HCEC 1CT (cell line): ENCODE data around the gene KIRREL3.

Experiments
- DNase-seq: peaks from one replicate; pipeline ENCODE4 v3.0.0-alpha.2; 2017

The KIRREL3 gene

DNA sequence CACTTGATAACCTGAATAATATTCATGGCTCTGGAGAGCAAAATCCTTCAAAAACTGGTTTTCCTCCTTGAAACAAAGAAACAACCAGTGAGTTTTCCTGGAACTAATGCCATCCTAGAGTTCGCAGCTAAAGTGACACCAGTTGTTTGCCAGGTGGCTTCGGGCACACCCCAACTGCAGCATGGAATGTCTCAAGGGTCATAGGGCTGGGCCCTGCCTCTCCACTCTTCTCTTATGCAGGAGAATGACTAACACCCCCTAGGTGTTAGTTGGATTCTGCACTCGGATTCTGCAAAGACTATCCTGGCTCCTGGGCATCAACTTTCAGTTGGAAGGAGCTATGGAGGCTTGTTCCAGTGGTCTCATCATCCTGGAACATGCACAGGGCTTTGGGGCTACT, 98.8 kb downstream of the KIRREL3 start:
- no peak for DNase-seq

DNA sequence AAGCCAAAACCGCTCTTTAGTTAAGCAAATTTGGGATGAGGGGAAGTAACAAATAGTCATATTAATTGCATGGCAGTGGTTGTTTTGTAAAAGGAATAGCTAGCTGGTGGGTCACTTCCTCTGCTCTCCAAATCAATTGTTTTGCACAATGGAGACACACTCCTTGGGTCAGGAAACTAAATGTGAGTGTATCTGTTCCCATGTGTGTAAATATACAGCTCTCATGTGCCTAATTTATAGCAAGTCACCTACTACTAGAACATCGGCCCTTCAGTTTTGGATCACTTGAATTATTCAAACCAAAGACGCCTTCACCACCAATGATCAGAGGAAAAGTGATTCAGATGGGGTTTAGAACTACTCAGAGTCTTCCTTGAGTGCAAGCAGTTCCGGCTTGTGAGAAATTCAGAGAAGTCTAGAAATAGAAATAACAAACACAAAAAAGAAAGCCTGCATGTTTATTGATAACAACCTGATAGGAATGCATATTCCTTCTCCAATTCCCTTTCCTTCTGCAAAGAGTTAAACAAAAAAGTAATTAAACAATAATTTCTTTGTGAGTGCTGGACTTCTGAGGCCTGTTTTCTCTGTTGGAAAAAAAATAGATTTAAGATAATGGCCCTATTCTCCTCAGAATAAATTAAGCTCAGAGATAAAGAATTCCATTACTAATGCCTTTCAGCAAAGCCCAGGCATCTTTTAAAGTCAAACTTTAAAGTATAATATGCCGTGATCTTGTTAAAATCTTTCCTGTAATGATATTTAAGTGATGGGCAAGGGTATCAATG, 100.4 kb downstream of the KIRREL3 start:
- no peak for DNase-seq

DNA sequence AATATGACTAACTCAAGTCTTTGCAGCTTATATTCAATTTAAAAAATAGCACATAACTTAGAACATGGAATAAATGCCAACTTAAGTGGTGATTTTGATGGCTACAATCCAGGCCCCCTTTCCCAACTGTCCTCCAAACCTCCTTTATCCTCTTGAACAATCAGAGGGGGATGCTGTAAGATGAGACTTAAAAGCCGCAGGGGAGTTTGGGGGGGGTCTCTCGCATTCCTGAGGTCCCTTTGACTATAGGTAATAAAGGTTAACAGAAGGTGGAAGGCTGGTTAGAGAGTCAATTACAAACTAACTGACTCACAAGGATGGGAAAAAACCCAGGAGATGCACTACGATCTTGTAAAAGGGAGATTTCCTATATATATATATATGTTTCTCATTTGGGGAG, 101.8 kb downstream of the KIRREL3 start:
- DNase-seq: no peak

DNA sequence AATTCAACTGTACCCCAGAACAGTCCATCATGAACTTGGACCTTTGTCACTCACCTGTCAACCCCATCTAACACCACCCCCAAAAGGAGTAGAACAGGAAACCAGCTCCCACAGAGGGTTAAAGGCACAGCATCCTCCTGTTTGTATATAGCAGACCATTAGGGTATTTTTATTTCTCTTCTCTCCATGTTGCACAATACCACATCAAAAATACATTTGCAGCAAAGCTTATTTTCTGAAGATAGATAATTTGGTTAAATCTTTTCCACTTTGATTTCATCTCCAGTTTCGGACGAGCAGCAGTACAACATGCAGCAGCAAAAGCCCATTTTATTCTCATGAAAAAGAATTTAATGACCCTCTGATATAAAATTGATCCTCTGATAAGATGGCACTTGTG, 103.1 kb downstream of the KIRREL3 start:
- no peak for DNase-seq

DNA sequence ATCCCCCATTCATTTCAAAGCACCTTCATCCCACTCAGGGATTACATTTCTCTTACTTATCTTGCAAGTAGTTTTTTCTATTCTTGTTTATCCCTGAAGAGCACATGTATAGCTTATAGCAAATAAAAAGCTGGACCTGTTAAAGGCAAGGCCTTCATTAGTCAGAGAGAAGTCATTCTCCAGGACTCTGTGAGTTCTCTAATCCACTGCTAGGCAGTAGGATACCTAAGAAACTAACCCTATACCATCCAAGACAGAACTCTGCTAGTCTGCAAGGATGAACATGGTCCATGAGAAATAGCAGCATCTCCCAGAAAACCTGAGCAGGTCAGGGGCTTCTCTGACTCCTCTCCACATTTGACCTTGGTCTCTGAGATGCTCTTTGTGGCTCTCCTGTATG, 104.5 kb downstream of the KIRREL3 start:
- no peak for DNase-seq

DNA sequence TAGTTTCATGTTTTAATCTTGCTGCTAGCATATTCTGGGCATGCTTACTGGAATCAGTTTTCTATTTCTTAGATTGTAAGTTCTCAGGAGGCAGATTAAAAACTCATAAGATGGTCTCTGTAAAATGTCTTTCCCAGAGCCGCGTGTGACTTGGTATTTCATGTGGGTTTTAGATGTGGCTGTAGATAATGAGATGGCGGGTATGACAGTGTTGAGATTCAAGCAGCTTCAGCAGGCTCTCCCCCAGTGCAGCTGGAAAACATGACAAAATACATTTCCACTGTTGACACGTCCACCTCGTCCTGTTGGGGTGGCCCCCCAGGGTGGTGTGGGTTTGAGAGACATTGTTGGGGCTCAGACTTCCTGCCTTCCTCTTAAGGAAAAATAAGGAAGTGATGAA, 106.8 kb downstream of the KIRREL3 start:
- DNase-seq: no peak

DNA sequence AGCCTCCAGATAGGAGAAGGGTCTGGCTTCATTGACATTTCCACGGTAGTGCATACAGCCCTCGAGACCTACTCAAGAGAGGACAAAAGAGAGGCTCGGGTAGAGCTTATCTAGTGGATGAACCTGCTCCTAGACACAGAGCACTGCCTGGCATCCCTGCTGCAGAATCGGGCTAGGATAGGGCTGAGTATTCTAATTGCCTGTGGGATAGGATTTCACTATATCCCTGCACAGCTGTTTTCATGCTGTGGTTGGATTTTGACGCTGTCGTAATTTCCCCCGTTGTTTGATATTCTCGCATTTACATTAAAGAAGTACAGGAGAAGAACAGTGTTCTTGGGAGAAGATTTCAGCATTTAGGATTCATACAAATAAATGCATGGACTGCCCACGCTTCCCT, 107.8 kb downstream of the KIRREL3 start:
- no peak for DNase-seq

DNA sequence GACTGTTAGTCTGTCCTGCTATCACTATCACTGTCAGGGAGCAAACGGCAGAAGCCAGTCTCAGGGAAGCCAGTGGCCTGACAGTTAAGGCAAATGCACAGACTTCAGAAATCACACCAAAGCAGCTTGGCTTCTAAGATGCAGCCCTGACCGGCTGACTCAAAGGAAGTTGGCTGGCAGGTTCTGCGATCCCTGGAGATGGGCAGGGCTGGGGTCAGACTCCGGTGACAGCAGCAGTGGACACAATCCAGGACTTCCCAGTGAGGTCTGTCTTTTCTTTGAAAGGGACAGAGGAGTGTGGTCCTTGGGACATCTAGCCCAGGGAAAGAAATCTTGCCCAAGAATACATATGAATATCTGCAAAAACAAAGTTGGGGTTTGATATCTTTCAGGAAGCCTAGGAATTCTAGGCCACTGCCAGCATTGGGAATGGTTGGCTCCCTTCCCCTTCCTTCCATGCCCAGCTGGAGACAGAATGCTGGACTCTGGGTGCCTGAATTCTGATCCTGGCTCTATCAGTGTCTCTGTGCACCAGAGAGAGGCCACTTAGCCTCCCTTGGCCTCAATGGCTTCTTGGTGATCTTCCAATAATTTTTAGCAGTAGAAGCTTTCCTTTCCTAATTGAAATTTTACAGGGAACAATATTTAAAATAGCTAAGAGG, 108.9 kb downstream of the KIRREL3 start:
- DNase-seq: no peak

DNA sequence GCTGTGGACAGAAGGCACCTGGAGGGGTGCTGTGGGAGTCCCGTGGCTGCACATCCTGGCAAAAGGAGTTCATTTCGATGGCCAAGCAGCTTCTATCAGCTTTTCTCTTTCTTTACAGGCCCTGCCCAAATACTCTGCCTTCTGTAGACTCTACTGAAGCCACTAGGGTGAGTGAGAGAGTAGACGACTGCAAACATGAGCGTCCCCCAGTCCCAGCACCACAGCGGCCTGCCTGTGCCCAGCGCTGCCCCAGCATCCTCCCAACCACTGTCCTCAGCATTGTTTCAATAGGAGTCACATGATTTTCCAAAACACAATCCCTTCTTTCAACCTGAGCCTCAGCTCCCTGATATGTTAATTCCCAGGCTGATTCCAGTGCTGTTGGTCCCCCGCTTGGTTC, 110.0 kb downstream of the KIRREL3 start:
- DNase-seq: no peak

DNA sequence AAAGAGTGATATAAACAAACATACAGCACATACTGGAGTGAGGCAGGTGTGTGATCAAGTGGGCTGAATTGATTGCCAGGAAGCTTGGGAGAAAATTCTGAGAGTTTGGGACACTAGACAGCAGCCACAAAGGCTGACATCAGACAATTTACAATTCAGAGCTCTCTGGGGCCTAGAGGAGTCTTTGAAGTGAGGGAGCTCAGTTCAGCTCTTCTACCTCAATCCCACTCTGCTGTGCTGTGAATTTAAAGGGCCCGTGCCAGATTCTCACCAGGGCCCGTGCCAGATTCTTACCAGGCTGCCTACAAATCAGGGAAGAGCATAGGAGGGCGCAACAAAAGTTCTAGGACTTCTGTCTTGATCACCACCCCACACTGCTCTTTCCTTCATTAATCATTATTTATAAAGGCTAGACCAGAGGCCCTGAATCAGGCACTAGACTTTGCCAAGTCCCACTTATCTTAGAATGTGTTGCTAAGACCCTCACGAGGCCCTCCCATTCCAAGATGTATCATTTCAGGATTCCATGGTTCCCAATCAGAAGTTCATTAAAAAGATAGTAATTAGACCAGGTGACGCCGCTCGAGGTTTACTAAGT, 112.4 kb downstream of the KIRREL3 start:
- DNase-seq: no peak

DNA sequence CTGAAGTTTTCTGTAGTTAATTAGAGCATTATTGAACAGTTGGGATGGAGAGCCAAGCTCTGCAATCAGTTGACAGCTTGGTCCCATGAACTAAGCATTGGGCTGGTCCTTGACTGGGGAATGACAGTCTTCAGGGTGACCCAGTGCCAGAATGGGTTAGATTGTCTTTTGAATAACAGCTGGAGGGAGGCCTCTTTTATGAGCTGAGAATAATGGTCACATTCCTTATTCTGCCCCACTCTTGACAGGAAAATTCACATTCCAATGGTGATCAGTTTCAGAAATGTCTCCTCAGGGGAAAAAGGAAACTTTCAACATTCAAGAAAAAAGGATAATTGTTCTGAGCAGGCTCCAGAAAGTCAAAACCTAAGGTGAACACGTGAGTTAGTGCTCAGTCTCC, 113.9 kb downstream of the KIRREL3 start:
- DNase-seq: no peak

DNA sequence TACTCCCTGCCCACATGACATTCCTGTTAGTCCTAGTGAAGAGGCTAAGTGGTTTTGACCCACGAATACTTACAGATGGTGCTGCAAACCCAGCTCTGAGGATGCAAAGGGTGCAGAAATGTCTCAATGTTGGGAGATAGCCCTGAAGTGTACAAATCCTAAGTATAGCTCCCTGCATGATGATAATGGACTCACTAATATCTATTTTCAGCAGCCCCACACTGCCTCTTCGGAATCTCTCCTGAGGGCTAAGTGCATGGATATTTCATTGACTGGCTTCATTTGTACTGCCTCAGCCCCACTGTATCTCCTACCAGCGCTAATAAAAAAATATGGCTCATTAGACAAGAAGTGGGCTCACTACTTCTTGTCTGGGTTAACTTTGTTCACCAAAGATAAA, 114.5 kb downstream of the KIRREL3 start:
- DNase-seq: no peak

DNA sequence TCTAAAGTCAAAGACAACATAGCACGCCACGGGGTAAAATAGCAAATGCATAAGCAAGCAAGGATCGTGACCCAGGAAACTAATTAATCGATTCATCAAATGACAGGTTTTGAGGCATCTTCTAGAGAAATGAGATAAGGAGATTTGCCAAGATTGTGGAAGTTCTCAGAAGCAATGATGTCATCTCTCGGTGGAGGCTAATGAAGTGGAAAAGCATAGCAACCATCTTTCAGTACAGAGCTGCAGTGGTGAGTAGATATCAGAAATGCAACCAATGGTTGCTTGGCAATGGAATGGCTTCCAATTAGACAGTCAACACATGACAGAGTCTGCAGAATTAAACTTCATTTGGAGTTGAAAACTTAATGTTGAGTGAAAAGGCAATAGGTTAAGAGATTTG, 116.0 kb downstream of the KIRREL3 start:
- no peak for DNase-seq

DNA sequence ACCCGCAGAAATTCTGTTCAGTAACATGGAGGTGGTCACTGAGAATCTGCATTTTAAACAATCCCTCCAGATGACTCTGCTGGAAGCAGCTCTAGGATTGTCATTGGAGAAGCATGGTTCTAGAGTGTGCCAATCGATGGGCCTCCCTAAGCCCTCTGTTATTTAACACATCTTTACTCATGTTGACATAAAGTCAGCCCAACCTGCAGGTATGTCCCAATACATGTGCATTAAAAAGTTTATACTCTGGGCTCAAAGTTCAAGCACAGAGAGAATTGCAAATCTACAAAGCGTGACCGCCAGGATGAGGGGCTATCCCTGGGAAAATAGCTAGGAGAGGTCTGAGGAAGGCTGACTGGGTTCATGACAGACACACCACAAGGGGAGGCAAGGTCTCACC, 116.4 kb downstream of the KIRREL3 start:
- DNase-seq: no peak

DNA sequence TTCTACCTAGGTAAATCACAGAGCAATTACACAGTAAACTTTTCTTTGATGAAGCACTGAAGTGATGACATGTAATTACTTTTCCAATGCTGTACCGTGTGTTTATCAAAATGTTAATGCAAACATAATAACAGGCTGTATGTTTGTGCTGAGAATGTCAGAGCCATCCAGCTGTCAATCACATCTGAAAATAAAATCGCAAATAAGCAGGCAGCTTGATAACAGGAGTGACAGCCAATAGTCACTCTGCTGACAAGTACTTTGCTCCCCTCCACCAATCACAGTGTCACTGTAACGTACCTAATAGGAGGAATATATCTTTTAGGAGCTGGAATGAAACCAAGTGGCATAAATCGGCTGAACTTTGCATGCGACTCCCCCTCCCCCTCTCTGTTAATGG, 119.7 kb downstream of the KIRREL3 start:
- DNase-seq: no peak

DNA sequence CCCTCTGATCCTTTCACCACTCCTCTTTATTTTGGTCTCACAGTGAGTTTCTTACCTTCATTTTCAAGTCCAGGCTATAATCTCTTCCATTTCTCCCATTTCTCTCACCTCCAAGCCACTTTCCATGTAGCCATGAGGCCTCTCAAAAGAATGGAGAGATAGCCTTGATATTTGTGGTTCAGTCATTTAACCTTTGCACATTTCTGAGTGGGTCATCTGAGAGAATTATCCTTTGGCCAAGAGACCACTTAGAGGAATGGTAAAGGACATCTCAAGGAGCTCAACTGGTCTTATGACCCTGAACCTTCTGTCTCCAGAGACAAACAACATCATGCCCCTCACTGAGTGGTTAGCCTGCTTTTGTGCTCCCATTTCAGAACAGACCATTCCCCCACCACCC, 121.1 kb downstream of the KIRREL3 start:
- peak; percentile 18 for DNase-seq

DNA sequence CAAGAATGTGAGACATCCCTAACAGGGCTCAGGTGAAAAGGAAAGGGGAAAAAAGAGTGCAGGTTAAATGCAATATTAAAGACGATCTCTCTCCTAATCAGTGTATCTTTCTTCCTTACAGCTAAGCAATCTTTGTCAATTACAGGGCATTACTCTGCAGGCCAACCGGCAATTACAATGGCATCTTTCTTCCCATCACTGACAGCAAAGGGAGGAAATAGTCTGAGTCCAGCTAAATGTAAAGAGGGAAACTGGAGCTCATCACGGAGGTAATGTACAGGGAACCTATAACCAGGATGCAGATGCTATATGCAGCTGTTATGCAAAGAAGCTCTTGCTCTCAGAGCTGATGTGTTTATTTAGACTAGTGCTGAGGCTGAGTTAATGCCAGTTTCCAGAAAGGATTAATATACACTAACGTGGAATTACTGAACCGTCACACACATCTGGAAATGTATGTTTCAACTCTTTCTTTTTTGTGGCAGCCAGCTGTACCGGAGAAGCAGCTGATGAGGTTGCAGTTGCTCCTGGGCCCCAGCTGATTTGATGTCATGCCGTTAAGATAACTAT, 121.6 kb downstream of the KIRREL3 start:
- no peak for DNase-seq

DNA sequence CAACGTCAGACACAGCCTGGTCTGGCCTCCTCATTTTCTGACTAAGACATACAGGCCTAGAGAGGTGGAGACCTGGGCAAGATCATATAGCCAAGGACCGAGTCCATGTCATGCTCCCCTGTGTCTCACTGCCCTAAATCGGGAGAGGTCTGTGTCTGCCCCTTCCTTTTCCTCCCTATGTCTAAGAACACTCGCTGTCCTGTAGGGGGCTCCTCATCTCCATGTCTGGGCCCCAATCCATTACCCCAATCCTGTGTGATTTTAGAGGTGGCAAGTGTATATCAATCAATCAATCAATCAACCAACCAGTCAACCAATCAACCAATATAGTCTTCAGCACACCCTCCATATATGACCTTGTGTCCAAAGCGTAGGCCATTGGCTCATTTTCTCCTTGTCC, 125.7 kb downstream of the KIRREL3 start:
- DNase-seq: peak; percentile 11

DNA sequence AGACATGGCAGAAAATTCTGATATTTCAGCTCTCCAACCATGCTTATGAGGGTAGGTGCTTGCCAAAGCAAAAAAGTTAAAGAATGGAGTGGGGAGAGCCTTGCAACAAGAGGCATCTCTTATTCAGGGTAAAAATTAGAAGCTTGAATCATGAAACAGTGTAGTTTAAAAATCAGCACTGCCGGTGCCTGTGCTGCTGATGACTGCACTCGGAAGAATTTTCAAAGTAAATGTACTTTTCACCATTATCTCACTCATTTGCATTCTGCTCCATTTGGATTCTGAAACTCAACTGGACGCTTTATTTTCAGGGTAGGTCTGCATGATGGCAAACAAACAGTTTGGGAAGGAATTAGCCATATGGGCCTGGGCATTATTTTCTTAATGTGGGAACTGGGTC, 126.3 kb downstream of the KIRREL3 start:
- no peak for DNase-seq

DNA sequence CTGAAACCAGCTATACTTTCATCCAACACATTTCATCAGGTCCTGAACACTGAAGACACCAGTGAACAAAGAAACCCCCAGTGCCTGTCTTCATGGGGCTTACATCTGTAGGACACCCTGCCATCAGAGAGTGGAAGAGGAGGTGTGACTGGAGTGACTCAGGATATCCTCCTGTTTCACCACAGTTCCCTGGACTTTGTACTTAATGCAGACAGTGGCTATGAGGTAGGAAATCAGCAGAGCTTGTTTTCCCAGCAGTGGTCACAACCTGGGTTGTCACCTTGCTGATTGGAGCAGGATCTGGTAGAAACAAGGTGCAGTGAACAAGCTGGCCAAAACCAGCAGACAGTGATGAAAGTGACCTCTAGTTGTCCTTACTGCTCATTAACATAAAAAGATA, 128.8 kb downstream of the KIRREL3 start:
- no peak for DNase-seq

DNA sequence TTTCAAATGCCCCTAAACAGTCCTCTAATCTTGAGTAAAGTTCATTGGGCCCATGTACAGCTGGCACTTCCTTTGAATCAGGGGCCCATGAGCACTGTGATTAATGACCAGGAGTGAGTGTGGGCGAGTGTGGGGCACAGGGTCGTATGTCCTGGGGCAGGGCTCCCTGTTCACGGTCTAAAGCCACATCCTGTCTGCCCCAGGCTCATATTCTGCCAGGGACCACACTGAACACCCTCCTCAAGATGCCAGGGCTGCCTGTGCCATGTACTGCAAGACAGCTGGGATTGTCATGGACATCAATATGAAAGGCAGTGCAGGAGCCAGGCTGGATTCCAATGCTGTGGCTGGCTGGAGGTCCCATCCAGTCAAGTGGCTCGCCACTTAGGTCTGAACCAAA, 130.5 kb downstream of the KIRREL3 start:
- DNase-seq: no peak

DNA sequence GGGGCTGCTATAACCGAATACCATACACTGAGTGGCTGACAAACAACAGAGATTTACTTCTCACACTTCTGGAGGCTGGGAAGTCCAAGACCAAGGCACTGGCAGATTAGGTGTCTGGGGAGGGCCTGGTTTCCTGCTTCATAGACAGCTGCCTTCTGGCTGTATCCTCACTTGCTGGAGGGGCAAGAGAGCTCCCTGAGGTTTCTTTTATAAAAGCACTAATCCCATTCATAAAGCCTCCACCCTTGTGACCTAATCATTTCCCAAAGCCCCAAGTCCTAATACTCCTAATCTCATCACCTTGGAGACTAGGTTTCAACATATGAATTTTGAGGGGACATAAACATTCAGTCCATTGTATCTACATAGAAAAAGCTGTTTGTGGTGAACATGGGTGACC, 131.8 kb downstream of the KIRREL3 start:
- no peak for DNase-seq

DNA sequence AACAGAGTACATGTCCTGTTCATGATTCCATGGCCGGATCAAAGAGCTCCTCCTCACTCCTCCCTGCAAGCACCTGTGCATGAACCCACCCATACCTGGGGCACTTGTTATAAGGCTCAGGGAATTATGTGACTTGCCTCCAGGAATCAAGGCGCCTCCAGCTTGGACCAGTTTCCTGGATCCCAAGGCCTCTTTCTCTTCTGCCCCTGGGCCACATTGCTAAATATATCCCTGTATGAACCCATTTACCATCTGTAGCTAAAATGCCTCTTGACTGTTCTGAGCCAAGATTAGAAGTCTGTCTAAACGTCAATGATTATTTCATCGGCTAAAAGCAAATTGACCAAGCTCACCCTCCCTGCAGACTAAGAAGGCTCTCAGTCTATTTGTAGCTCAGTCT, 135.6 kb downstream of the KIRREL3 start:
- DNase-seq: no peak
